Ovary (tissue), 3 donors: ENCODE measurements around the gene PSRC1.

Experiments used
- CTCF ChIP-seq, 3 donors: fragments of 450-650 bp in 2 of 3; fragments of 200-600 bp in 1 of 3; IDR thresholded peaks; one replicate each; pipeline versions ENCODE4 v1.5.1 to v1.8.0; 2016 to 2022; ENCODE audit warnings: antibody characterized with exemption in 3 of 3, mild to moderate bottlenecking in 1 of 3
- EP300 ChIP-seq: sonication (generic); formaldehyde crosslinking; IDR thresholded peaks from one replicate; pipeline ENCODE4 v1.6.1; 2017; ENCODE audit warnings: antibody characterized with exemption
- POLR2A ChIP-seq: fragments of 450-650 bp; IDR thresholded peaks from one replicate; pipeline ENCODE4 v1.6.1; 2017; ENCODE audit warnings: antibody characterized with exemption, mild to moderate bottlenecking, moderate library complexity
- donor health status: DM: no; HTN: no; CAD: no.

GRCh38 chr1:109235137-109235536 is 47.8 kb downstream of the PSRC1 start:
- TF ChIP-seq CTCF (IDR thresholded peaks at IDR 0.05) = no peak
- no peak for TF ChIP-seq POLR2A
- TF ChIP-seq EP300 = no peak
